ENCODE measurements around the gene DZANK1. TPM values are rescaled to one million over a fixed set of nuclear protein-coding genes. Genes with fewer than 3 reads are reported as not detected.

Gene DZANK1
- total RNA-seq, 1 donor from 2014 or later, result 1.3 TPM

DNA sequence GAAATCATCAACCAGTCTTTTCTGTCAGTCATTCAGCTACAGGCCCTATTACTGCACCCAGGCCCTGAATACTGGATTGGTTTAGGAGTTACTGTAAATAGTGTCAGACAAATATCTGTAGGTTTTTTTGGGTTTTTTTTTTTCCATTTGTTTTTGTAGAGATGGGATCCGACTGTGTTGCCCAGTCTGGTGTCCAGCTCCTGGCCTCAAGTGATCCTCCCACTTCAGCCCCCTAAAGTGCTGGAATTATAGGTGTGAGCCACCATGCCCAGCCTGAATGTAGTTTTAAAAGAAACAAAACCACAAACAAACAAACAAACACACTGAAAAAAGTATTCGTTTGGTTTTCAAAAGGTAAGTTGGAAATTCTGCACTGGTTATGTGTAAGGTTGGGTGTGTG lies 39.6 kb downstream of the DZANK1 start:
- DNase-seq (ENCODE audit: low spot score in 2 of 2), result no peak
- no peaks in the 10 kb centered on the region for H3K27me3 ChIP-seq
- H3K4me1 ChIP-seq, result no peaks in the 10 kb centered on the region
- no peak overlapping the region for H3K4me3 ChIP-seq
- no peaks in the 10 kb centered on the region for H3K9me3 ChIP-seq
- intact Hi-C loops (cut with DNase I), result no loop called here
- TF ChIP-seq, protein P1, sequence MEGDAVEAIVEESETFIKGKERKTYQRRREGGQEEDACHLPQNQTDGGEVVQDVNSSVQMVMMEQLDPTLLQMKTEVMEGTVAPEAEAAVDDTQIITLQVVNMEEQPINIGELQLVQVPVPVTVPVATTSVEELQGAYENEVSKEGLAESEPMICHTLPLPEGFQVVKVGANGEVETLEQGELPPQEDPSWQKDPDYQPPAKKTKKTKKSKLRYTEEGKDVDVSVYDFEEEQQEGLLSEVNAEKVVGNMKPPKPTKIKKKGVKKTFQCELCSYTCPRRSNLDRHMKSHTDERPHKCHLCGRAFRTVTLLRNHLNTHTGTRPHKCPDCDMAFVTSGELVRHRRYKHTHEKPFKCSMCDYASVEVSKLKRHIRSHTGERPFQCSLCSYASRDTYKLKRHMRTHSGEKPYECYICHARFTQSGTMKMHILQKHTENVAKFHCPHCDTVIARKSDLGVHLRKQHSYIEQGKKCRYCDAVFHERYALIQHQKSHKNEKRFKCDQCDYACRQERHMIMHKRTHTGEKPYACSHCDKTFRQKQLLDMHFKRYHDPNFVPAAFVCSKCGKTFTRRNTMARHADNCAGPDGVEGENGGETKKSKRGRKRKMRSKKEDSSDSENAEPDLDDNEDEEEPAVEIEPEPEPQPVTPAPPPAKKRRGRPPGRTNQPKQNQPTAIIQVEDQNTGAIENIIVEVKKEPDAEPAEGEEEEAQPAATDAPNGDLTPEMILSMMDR (IDR thresholded peaks at IDR 0.05), result no peak
- H3K36me3 ChIP-seq, result no peaks in the 10 kb centered on the region
- no peak overlapping the region for H3K27ac ChIP-seq

DNA sequence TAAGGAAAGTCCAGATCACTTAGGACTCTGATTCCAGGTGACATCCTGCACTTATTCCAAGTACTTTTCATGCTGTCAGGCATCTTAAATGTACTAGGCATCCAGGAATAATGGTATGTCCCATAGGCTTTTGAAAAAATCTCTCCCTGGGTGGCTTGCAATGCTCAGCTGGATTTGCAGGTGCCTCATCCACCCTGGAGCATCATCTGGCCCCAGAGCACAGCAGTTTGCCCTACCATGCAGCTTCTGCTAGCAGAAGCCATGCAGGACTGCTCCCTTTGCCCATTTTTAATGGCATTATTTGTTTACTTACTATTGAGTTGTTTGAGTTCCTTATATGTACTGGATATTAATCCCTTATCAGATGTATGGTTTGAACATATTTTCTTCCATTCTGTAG lies 45.2 kb downstream of the DZANK1 start:
- intact Hi-C loops (cut with DNase I), result no loop called here
- no peaks in the 10 kb centered on the region for H3K27me3 ChIP-seq
- TF ChIP-seq, protein P1 (IDR thresholded peaks at IDR 0.05), result no peak
- no peak overlapping the region for H3K4me3 ChIP-seq
- no peak overlapping the region for H3K27ac ChIP-seq
- no peak for DNase-seq (ENCODE audit: low spot score in 2 of 2)
- no peaks in the 10 kb centered on the region for H3K4me1 ChIP-seq
- H3K36me3 ChIP-seq, result no peaks in the 10 kb centered on the region
- no peaks in the 10 kb centered on the region for H3K9me3 ChIP-seq

DNA sequence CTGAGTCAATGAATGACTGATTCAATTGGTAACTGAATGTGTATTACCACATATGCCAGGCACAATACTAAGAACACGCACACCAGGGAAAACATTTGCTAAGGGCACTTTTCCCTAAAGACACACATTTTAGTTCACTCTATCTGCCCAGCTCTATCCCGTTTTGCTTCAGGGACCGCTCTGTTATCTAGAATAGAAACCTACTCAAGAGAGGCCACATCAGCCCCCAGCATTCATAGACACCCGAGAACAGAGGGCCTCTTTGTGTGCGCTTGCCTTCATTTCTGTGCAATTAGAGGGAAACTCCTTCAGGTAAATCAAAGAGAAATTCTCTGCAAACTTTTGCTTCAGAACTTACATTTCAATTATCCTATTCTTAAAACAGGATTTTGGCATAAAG lies 50.3 kb downstream of the DZANK1 start:
- Histone ChIP-seq H3K9me3 (no peaks in the 10 kb centered on the region), H3K4me1 (no peaks in the 10 kb centered on the region), H3K27me3 (no peaks in the 10 kb centered on the region), H3K36me3 (no peaks in the 10 kb centered on the region), H3K27ac (no peak overlapping the region), H3K4me3 (no peak overlapping the region)
- intact Hi-C loops (cut with DNase I), result no loop called here
- TF ChIP-seq, protein P1 (IDR thresholded peaks at IDR 0.05), result no peak
- DNase-seq (ENCODE audit: low spot score in 2 of 2), result no peak

DNA sequence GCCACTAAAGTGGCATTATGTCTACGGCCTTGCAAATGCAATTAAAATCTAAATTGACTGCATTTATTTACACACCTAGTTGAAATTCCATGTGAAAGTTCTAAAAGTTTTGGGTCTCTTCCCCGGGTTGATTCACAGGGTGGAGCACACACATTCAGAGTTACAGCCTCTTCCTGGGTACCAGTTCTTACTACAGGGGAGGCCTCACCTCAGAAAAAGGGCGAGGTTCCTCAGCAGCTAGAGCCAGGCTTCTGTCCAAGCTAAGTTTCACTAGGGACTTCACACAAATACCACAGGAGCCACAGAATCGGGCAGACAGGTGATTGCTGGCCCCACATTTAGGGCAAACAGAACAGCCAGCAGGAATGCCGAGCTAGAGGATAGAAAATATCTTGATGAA lies 52.7 kb downstream of the DZANK1 start:
- no peaks in the 10 kb centered on the region for H3K27me3 ChIP-seq
- H3K4me1 ChIP-seq, result no peaks in the 10 kb centered on the region
- intact Hi-C loops (cut with DNase I), result no loop called here
- TF ChIP-seq, protein P1 (IDR thresholded peaks at IDR 0.05), result no peak
- H3K9me3 ChIP-seq, result no peaks in the 10 kb centered on the region
- H3K27ac ChIP-seq, result no peak overlapping the region
- no peak overlapping the region for H3K4me3 ChIP-seq
- no peaks in the 10 kb centered on the region for H3K36me3 ChIP-seq
- DNase-seq (ENCODE audit: low spot score in 2 of 2), result no peak

DNA sequence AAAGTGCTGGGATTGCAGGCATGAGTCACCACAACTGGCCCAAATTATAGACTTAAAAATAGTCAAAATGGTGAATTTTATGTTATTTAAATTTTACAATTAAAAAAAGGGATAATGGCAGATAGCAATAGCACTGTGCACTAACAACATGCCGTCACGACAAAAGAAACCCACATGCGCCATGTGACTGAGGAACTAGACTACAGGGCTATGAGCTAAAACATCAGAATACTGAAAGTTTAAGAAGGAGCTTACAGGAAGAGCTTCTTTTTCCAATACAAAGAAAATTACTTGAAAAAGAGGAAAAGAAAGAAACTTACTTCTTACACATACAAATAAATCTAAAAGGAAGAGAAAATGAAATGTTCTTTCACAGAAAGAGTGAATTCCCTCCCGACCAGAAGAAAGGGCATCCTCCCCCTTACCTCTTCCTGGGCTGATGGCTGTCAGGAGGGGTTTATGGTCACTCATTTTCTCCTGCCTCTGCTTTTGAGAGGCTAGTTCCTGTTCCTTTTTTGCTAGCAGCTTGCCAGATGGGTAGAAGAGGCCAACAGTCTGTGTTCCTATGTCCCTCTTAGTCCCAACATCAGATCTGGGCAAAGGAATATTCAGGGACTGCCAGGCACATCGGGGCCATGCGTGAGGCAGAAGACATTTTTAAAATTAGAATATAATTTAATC lies 54.5 kb downstream of the DZANK1 start:
- Histone ChIP-seq H3K27me3 (no peaks in the 10 kb centered on the region), H3K4me3 (no peak overlapping the region), H3K36me3 (no peaks in the 10 kb centered on the region), H3K27ac (no peak overlapping the region), H3K4me1 (no peaks in the 10 kb centered on the region), H3K9me3 (no peaks in the 10 kb centered on the region)
- no peak for DNase-seq (ENCODE audit: low spot score in 2 of 2)
- intact Hi-C loops (cut with DNase I), result no loop called here
- TF ChIP-seq, protein P1 (IDR thresholded peaks at IDR 0.05), result no peak

DNA sequence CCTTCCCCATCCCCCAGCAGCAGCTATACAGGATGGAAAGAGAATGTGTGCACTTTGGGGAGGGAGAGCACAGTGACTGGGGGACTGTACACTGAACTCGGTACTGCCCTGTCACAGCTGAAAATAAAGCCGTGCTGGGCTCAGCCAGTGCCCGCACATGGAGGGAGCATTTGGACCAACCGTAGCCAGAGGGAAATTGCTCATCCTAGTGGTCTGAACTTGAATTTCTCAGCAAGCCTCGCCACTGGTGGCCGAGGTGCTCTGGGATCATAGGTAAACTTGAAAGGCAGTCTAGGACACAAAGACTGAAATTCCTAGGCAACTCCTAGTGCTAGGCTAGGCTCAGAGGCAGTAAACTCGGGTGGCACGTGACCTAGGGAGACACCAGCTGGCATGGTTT lies 61.0 kb downstream of the DZANK1 start:
- no peak overlapping the region for H3K4me3 ChIP-seq
- H3K27ac ChIP-seq, result no peak overlapping the region
- H3K36me3 ChIP-seq, result peaks cover 5 to 20% of the 10 kb centered on the region in 2 donors
- TF ChIP-seq, protein P1 (IDR thresholded peaks at IDR 0.05), result no peak
- no peaks in the 10 kb centered on the region for H3K4me1 ChIP-seq
- intact Hi-C loops (cut with DNase I), result no loop called here
- DNase-seq (ENCODE audit: low spot score in 2 of 2), result no peak
- H3K9me3 ChIP-seq, result no peaks in the 10 kb centered on the region
- no peaks in the 10 kb centered on the region for H3K27me3 ChIP-seq

Measured in ascending aorta (tissue), 2 donors.